Glomerular endothelial cell (primary cell): ENCODE measurements around the gene CRISPLD2. TPM values are rescaled to one million over a fixed set of nuclear protein-coding genes. Genes with fewer than 3 reads are reported as not detected.
"Not testable (repeated sequence)": the region's sequence is repeated elsewhere in the genome, so short reads cannot be mapped to it uniquely, and the experiment has no call there.

ENCODE experiments used
- DNase-seq: peaks from one replicate; pipeline ENCODE4 v3.0.0-alpha.2; 2011; ENCODE audit warnings: low read depth, low spot score; ENCODE audit errors: extremely low read depth
- total RNA-seq: library from RNA; depleted of rRNA; stranded (reverse); fragments of >200 nt; gene quantifications from 2 replicates; pipeline ENCODE4 v1.2.3, GENCODE V29; 2015

The CRISPLD2 gene
- total RNA-seq, 1 donor from 2014 or later = 9.9 TPM

DNA sequence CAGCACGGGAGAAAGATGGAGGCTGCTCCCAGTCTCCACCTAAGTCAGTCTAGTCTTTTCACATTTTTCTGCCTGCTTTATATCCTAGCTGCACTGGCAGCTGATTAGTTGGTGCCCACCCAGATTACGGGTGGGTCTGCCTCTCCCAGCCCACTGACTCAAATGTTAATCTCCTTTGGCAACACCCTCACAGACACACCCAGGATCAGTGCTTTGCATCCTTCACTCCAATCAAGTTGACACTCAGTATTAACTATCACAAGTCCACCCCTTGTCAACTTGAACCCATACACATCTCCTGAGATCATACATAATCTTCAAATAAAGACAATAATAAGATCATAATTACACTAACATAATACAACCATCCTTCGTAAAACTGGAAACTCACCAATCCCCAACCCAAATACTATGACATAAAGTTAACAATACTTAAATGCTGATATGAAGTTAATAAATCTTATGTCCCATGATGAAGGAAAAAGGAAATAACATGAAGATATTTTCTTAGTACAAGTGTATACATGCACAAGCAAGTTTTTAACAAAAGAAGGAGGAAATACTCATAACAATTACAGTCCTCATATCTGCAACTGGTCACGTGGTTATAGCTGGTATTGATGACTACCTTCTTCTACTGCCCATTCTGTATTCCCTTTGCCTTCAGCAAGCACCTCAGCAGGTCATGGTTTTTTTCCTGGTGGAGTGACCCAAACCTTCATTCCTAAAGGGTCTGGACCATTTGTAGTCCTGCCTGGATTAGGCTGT, 35.8 kb downstream of the CRISPLD2 start:
- not testable (repeated sequence) for DNase-seq

DNA sequence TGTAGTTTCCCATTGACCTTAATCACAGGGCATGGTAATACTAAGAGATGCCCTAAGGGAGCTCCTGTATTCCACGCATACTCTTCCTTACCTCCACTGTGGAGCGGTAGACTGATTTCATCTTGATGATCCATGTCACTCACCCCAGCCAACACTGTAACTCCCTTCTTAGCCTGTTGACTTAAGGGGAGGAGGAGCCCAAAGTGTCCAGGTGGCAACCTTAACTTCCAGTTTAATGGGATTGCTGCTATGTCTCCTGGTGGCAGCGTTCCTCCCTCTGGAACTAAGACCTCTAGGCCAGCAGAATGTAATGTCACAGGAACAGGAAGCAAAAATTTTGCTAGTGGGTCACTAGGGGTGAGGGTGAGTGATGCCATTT, 36.4 kb downstream of the CRISPLD2 start:
- DNase-seq = not testable (repeated sequence)

DNA sequence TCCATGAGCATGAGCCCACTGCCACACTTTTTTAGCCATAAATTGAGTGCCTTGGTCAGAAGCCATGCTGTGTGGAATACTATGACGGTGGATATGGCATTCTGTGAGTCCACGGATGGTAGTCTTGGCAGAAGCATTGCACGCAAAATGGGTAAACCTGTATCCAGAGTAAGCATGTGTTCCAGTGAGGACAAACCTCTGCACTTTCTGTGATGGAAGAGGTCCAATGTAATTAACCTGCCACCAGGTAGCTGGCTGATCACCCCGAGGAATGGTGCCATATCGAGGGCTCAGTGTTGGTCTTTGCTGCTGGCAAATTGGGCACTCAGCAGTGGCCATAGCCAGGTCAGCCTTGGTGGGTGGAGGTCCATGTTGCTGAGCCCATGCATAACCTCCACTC, 37.0 kb downstream of the CRISPLD2 start:
- not testable (repeated sequence) for DNase-seq

DNA sequence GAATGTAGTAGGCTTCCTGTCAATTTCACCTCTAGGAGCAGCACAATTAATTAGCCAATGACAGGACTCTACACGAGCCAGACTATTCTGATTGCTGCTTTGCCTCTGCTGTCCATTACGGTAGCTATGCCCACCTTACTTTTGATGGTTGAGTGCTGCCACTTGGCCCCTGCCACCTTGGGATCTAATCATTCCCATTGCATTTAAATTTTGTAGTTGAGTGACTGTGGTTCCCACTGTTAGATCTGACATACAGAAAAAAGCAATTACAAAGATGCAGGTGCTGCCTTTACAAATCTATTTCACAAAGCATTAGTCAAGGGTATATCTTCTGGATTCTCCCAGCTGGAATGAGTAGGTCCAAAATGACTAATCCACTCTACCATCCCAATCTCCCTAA, 39.9 kb downstream of the CRISPLD2 start:
- DNase-seq = no peak

DNA sequence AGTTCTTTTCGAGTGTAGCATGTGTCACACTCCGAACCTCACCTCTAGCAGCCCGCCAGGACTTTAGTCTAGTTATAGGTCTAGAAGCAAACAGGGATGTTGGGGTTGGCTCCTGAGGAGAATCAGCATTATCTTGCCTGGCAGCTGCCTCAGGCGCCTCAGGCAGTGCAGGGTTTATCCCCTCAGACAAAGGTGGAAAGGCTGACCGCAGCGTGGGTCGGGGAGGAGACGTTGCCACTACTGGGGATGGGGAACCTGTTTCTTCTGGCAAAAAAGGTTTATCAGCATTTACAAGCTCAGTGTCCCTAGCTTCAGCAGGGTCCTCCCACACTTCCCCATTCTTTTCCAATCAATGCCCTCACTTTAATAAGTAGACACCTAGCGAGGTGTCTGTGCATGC, 40.6 kb downstream of the CRISPLD2 start:
- no peak for DNase-seq

DNA sequence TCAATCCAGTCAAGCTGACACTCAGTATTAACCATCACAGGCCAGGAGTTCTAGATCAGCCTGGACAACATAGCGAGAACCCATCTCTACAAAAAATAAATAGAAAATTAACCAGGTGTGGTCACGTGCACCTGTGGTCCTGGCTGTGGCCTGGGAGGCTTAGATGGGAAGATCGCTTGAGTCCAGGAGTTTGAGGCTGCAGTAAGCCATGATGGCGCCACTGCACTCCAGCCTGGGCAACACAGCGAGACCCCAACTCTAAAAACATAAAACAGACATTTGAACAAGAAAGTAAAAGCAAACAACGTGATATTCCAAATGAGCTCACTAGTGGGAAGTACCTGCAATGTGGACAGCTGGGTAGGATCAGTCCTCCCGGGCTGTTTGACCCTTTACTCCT, 41.9 kb downstream of the CRISPLD2 start:
- DNase-seq = no peak

DNA sequence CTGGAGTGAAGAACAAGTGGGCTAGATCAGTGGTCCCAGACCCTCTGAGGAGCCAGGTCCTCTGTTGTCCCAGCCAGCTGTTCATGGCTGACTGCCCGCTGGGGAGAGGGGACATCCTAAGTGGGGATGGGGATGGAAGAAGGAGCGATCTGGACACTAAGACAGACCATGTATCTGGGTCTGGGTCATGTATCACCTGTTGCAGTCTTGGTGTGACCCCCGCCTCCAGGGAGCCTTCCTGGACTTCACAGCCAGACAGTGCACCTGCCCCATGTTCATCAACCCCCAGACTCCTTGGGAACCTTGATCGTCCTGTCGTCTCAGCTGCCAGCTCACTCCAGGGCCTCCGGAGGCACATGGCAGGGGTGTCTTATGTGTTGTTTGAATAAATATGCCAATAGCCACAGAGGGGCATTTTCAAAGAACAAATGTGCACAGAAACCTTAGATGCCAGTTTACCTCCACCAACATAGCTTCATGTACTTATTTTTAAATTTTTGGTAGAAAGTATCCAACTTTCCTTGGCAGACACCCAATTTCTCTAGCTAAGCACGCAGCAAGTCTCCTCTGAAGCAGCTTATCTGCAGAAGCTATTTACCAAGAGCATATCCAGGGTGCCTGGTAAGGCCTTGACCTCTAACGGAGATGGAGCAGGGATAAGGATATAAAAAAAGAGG, 43.2 kb downstream of the CRISPLD2 start:
- no peak for DNase-seq

DNA sequence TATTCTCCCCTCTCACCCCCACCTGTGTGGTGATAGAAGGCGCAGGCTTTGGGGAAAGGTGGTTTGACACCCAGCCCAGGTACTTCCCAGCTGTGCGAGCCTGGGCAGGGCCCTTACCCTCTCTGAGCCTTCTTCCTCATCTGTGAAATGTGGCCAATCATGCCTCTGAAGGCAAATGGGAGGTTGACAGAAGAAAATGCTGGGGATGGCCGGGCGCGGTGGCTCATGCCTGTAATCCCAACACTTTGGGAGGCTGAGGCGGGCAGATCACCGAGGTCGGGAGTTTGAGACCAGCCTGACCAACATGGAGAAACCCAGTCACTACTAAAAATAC, 43.7 kb downstream of the CRISPLD2 start:
- DNase-seq = no peak

DNA sequence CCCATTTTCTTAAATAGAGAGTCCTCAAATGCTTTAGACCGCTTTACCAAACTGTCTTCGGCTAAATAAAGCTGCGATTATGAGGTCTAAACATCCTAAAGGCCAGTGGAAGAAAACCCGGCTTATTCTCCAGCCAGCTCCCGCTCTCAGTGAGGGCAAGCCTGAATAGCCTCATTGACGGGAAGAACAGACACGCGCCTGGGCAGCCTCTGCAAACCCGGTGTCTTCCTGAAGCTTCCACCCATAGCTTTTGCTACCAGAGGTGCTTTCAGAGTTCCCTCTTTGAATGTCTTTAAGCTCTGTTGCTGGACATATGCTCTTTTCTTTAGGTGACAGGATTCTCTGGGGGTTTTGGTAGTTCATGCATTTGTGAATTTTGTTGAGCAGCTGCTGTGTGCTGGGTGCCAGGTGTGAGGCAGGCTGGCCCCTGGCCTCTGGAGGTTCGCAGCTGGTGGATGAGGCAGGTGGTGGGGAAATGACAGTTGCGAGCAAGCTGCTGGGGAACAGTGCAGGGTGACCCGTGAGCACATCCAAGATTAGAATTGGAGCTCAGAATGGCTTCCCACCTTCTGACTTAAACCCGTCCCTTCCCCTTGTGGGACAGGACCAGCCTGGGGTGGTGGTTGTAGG, 44.7 kb downstream of the CRISPLD2 start:
- DNase-seq = no peak

DNA sequence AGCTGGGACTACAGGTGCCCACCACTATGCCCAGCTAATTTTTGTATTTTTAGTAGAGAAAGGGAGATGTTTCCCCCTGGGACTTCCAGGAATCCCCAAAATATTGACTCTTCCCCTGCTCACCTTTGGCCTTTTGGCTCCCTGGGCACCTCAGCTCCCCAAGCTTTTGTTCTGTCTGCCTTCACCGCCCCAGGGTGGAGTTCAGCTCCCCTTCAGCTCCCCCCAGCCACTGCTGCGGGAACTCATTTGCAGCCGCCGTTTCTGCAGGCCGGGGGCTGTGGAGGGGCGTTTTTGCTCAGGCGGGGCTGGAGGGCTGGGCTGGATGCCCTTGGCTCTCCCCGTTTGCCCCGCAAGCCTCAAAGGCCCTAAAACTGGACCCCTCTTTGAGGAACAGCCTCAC, 47.9 kb downstream of the CRISPLD2 start:
- no peak for DNase-seq

DNA sequence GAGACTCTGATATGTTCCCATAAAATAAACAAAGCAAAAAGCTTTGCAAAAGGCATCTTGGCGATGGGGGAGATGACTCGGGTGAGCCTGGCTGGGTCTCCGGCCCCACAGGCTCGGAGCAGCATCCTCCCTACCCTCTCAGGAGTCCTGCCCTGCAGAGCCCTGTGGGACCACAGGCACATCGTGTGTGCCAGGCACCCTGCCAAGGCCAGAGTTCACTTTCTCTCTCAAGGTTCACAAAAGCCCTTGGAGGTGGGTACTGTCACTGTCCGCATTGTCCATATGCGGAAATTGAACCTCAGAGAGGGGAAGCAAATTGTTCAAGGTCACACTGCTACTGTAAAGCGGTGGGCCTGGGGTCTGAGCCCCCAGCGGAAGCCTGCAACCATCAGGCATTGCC, 48.5 kb downstream of the CRISPLD2 start:
- no peak for DNase-seq

DNA sequence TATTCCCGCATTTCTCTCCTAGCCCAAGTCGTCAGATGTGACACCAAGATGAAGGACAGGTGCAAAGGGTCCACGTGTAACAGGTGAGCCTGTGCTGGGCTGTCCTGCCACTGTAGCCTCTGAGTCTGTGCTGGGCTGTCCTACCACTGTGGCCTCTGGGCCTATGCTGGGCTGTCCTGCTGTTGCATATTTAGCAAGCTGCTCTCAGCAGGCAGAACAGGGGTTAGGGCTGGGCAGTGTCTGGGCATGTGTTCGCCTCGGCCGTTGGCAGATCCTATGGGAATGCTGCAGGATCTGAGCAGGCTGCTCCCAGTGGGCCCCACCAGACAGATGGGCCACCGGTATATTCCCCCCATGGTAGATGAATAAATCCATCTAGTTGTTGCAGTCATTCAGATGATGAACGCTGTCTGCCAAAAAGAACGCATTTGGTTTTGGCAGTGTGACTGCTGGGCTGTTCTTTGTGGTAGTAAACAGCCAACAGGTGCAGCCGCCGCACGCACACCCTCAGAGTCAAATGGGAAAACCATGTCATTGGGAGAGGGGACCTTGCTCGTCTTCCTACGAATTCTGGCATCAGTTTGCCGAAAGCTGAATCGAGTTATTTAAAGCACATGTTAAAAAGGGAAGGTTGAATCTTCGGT, 49.2 kb downstream of the CRISPLD2 start:
- DNase-seq = no peak

DNA sequence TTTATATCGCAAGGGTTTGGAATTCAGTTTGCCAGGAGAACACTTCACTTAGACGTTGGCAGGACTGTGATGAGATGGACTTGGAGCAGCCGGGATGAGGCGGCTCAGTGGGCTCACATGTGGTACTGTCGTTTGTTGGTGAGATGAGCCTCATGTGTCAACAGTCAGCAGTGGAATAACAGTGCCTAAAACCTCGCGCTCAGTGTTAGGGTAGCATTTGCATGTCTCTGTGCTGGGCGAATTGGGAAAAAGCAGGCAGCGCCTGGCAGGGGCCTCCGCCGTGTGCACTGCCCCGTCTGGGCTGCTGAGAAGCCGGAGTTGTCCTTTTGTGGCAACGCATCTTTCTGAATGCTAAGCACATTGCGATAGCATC, 49.7 kb downstream of the CRISPLD2 start:
- DNase-seq = no peak

DNA sequence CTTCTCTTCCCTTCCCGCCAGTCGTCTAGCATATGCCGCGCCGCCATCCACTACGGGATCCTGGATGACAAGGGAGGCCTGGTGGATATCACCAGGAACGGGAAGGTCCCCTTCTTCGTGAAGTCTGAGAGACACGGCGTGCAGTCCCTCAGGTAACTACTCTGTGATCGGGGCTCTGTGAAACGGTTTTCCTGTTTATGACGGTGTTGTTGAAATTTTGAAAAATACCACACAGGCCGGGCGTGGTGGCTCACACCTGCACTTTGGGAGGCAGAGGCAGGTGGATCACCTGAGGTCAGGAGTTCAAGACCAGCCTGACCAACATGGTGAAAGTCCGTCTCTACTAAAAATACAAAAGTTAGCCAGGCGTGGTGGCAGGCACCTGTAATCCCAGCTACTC, 53.2 kb downstream of the CRISPLD2 start:
- DNase-seq = not testable (repeated sequence)

DNA sequence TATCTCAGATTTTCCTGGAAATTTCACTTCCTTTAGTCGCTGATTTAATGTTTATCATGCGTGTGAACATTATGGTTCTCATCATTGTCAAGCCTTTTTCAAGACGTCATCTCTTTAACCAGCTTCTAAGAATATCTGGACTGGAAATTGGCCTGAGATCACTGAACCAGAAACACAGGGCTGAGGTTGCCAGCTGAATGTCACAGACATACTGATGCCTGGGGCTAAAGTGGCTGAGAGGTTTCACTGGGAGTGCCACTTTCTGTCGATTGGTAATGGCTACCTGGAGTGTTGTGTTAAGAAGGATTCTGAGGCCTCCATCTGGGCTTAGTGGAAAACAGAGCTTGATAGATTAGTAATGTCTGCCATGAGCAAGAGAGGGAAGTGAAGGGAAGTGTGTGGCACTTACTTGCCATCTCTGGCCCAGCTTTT, 54.2 kb downstream of the CRISPLD2 start:
- no peak for DNase-seq

DNA sequence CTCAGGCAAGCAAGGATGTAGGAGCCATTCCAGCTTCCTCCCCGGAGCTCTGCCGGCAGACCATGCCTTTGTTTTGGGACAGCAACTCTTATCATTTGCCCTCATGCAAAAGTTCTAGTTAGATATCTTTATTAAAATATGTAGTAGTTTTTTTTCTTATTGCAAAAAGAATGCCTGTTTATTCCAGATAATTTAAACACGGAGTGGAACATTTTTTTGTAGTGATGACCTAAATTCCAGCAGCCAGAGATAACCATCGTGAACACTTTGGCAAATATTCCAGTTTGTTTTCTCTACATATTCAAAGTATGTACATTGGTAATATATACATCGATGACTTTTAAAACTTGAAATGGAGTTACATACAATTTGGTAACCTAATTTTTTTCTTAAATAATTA, 54.8 kb downstream of the CRISPLD2 start:
- no peak for DNase-seq

DNA sequence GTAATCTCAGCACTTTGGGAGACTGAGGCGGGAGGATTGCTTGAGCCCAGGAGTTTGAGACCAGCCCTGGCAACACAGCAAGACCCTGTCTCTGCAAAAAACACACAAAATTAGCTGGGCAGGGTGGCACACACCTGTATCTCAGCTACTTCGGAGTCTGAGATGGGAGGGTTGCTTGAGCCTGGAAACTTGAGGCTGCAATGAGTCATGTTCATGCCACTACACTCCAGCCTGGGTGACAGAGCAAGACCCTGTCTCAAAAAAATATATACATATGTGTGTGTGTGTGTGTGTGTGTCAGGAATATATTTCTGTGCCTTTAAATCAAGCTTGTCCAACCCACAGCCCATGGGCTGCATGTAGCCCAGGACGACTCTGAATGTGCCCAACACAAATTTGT, 55.2 kb downstream of the CRISPLD2 start:
- DNase-seq = no peak

DNA sequence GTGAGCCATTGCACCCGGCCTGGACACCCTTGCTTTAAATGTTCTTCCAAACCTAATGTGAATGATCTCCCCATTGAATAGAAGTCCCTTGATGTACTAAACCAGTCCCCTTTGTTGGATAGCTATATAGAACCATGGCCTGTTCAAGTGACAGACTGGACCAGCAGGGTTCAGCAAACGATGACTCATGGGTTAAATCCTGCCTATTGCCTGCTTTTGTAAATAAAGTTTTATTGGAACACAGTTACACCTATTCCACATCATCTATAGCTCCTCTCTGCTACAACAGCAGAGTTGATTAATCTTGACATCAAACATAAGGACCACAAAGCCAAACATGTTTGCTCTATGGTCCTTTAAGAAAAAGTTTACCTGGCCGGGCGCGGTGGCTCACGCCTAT, 56.1 kb downstream of the CRISPLD2 start:
- no peak for DNase-seq

DNA sequence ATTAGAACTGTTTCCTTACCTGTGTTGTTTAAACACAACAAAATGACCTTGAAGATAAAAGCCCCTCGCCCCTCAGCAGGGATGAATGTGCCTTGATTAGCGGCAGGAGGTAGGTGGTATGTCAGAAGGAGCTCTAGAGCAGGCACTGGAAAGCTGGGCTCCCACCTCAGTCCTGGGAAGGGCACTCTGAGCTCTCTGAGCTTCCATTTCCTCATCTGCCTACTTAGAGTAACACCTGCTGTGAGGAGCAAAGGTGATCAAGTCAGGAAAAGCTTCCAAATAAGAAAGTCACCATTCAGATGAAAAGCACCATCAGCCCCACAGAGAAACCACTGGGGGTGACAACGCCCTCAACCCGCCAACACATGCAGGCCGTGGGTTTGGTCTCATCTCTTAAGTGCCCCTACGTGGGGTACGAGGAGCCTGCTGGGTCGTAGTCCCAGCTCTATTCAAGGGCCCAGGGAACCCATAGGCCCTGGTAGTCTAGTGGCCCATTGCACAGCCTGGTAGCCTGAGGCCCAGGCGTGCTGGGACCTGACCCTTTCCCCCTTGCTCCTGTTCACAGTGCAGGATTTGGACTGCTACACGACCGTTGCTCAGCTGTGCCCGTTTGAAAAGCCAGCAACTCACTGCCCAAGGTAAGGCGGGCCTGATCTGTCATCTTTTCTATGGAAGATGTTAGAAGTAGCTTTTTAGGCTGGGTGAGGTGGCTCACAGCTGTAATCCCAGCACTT, 57.3 kb downstream of the CRISPLD2 start:
- no peak for DNase-seq

DNA sequence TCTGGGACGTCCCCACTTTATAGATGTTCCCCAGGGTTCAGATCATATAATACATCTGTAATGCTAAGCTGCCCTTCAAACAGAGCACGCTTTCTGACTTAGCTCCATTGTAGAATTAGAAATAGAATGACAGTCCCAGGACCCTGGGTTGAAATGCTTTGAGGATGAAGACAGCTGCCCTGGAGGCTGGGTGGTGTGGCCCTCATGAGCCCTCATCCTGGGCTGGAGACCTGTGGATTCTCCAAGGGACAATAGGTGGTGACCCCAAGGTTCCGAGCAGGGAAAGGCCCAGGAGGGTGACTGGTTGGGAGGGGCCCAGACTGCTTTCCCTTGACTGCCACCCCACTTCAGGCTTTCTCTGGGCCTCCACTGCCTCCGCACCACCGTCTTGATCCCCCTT, 59.0 kb downstream of the CRISPLD2 start:
- no peak for DNase-seq
